K562 (cell line): Measurements from ENCODE around the gene TRIM33.

ENCODE experiments used
- HOMEZ ChIP-seq: fragments of 250-450 bp; sonication (Bioruptor Pico); IDR thresholded peaks from 2 replicates; pipeline ENCODE4 v1.4.0; 2020; ENCODE audit warnings: mild to moderate bottlenecking, moderate library complexity
- SNIP1 ChIP-seq: fragments of 450-650 bp; IDR thresholded peaks from 2 replicates; pipeline ENCODE4 v1.7.1; 2017; ENCODE audit warnings: low read depth, mild to moderate bottlenecking

- TF ChIP-seq HOMEZ (no peak), SNIP1 (no peak)
Measured at GRCh38 chr1:114395863-114396262, 115.1 kb downstream of the TRIM33 start.
